HL-60 (cell line): ENCODE results near the gene BMP7.

Experiments used
- DNase-seq, 2 experiments: peaks; one replicate each; pipeline ENCODE4 v3.0.0-alpha.2; 2010 to 2020; ENCODE audit warnings: low read depth in 1 of 2, low spot score in 1 of 2
- H3K27ac ChIP-seq: fragments of 250-450 bp; sonication (Bioruptor Pico); replicated peaks from 2 replicates; pipeline ENCODE4 v1.5.1; 2020; ENCODE audit warnings: mild to moderate bottlenecking, moderate library complexity
- H3K27me3 ChIP-seq: fragments of 250-450 bp; sonication (Bioruptor Pico); 2 replicates; pipeline ENCODE4 v1.5.1; 2021; ENCODE audit warnings: mild to moderate bottlenecking, moderate library complexity; ENCODE audit not compliant: insufficient read depth, poor library complexity, severe bottlenecking
- H3K4me3 ChIP-seq: replicated peaks from 2 replicates; pipeline ENCODE4 v1.5.1; 2011; ENCODE audit warnings: mild to moderate bottlenecking, control low read depth, low read length; ENCODE audit not compliant: insufficient read depth
- GABPA ChIP-seq: IDR thresholded peaks from 2 replicates; pipeline ENCODE4 v1.6.1; 2012; ENCODE audit warnings: low read depth
- POLR2AphosphoS5 ChIP-seq: IDR thresholded peaks from 2 replicates; pipeline ENCODE4 v1.6.1; 2012; ENCODE audit warnings: low read depth
- REST ChIP-seq: IDR thresholded peaks from 2 replicates; pipeline ENCODE4 v1.6.1; 2012; ENCODE audit warnings: low read depth; ENCODE audit not compliant: insufficient replicate concordance
- SPI1 ChIP-seq: IDR thresholded peaks from 2 replicates; pipeline ENCODE4 v1.6.1; 2012; ENCODE audit warnings: low read depth, mild to moderate bottlenecking, borderline replicate concordance
- TF ChIP-seq, protein P1 (sequence below): IDR thresholded peaks from one replicate; pipeline ENCODE4 v1.5.1; 2011; ENCODE audit warnings: low read length, control low read depth, inconsistent platforms; ENCODE audit not compliant: insufficient read depth

Gene BMP7

DNA sequence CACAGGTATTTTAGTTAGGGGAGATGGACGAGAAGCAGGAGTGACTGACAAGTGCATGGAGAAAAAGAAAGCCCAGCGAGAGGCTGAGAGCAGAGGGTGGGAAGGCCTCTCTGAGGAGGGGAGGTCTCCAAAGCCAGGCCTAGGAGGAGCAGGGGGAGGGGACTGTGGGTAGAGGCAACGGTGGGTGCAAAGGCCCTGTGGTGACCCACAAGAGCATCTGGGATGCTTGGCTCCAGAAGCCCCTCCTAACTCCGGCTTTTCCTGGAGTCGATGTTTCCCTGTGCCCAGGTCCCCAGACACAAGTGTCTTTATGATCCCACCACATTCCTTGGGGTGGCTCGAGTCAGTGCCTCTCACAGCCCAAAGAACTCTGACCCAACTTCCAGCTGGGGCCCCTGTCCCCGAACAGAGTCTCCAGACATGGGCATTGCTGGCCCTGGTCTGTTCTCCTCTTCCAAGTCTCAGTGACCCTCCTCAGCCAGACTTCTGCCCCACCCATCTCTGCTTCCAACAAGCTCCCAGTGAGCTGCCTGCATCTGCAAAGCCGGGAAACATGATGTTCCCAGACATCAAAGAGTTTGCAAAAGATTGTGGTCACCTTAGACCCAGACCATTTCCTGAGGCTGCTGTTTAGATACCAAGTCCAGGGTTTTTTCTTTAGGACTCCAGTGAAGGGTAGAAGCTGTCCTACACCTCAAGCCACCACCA lies 11.1 kb upstream of the BMP7 start:
- Histone ChIP-seq H3K27me3 (peaks cover 4% of the 10 kb centered on the region), H3K4me3 (no peak overlapping the region), H3K27ac (no peak overlapping the region)
- DNase-seq = no peak
- TF ChIP-seq POLR2AphosphoS5 (no peak), SPI1 (no peak), REST (no peak), GABPA (no peak)
- TF ChIP-seq, protein P1, sequence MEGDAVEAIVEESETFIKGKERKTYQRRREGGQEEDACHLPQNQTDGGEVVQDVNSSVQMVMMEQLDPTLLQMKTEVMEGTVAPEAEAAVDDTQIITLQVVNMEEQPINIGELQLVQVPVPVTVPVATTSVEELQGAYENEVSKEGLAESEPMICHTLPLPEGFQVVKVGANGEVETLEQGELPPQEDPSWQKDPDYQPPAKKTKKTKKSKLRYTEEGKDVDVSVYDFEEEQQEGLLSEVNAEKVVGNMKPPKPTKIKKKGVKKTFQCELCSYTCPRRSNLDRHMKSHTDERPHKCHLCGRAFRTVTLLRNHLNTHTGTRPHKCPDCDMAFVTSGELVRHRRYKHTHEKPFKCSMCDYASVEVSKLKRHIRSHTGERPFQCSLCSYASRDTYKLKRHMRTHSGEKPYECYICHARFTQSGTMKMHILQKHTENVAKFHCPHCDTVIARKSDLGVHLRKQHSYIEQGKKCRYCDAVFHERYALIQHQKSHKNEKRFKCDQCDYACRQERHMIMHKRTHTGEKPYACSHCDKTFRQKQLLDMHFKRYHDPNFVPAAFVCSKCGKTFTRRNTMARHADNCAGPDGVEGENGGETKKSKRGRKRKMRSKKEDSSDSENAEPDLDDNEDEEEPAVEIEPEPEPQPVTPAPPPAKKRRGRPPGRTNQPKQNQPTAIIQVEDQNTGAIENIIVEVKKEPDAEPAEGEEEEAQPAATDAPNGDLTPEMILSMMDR = no peak

- H3K27me3 ChIP-seq = peaks cover 2% of the 10 kb centered on the region
- H3K27ac ChIP-seq = no peak overlapping the region
- no peak overlapping the region for H3K4me3 ChIP-seq
- DNase-seq = no peak
- TF ChIP-seq SPI1 (no peak), GABPA (no peak), REST (no peak), POLR2AphosphoS5 (no peak)
- TF ChIP-seq, protein P1 = no peak
Observed at GRCh38 chr20:57276221-57276620, 9.8 kb upstream of the BMP7 start.

DNA sequence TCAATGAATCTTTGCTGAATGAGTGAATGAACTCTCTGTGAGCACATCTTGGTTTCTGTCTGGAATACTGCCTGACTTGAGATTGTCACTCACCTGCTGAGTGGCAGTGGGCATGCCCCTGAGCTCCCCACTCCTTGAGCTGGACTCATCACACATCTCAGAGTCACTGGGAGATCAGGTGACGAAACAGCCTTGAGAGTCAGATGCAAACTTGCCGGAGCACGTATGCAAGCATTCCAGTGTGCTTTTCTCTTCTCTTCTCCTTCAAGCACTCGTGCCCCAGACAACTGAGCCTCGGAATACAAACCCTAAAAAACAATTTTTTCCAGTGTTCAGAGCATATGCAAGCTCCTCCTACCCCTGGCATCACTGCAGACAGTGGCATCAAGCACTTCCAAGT lies 9.4 kb upstream of the BMP7 start:
- no peak overlapping the region for H3K27ac ChIP-seq
- TF ChIP-seq, protein P1 = no peak
- no peak overlapping the region for H3K4me3 ChIP-seq
- peaks cover 2% of the 10 kb centered on the region for H3K27me3 ChIP-seq
- no peak for DNase-seq

- no peak for TF ChIP-seq REST
- no peak for TF ChIP-seq SPI1
- no peak for TF ChIP-seq POLR2AphosphoS5
- no peak for TF ChIP-seq GABPA
- TF ChIP-seq, protein P1 = no peak
- Histone ChIP-seq H3K27ac (no peak overlapping the region), H3K27me3 (peaks cover 2% of the 10 kb centered on the region), H3K4me3 (no peak overlapping the region)
- no peak for DNase-seq
Observed at GRCh38 chr20:57275334-57275733, 8.9 kb upstream of the BMP7 start.
